ENCODE measurements around the gene CUTC.

DNA sequence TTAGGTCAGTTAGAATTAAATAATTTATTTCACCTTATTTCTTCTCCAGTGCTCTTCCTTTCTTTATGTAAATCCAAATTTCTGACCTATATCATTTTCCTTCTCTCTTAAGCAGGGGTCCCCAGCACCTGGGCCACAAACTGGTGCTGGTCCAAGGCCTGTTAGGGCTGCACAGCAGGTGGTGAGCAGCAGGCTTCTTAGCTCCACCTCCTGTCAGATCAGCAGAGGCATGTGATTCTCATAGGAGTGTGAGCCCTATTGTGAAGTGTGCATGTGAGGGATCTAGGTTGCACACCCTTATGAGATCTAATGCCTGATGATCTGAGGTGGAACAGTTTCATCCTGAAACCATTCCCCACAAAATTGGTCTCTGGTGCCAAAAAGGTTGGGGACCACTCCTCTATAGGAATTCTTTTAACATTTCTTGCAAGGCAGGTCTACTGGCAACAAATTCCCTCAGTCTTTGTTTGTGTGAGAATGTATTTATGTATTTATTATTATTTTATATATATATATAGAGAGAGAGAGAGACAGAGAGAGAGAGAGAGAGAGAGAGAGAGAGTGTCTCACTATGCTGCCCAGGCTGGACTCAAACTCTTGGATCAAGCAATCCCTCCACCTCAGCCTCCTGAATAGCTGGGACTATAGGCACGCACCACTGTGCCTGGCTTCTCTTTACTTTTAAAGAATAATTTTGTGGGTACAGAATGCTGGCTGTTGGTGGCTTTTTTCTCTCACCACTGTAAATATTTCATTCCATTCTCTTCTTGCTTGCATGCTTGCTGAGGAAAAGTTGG is 46.1 kb downstream of the CUTC start:
- TF ChIP-seq POLR2AphosphoS5 (IDR thresholded peaks at IDR 0.05), result no peak
- TF ChIP-seq, protein P1, sequence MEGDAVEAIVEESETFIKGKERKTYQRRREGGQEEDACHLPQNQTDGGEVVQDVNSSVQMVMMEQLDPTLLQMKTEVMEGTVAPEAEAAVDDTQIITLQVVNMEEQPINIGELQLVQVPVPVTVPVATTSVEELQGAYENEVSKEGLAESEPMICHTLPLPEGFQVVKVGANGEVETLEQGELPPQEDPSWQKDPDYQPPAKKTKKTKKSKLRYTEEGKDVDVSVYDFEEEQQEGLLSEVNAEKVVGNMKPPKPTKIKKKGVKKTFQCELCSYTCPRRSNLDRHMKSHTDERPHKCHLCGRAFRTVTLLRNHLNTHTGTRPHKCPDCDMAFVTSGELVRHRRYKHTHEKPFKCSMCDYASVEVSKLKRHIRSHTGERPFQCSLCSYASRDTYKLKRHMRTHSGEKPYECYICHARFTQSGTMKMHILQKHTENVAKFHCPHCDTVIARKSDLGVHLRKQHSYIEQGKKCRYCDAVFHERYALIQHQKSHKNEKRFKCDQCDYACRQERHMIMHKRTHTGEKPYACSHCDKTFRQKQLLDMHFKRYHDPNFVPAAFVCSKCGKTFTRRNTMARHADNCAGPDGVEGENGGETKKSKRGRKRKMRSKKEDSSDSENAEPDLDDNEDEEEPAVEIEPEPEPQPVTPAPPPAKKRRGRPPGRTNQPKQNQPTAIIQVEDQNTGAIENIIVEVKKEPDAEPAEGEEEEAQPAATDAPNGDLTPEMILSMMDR (IDR thresholded peaks at IDR 0.05), result no peak

Measured in suprapubic skin (tissue), 3 donors.